H9 (cell line): ENCODE data around the gene PALD1. TPM values are rescaled to one million over a fixed set of nuclear protein-coding genes. Genes with fewer than 3 reads are reported as not detected.

Experiments used
- DNase-seq: peaks from one replicate; pipeline ENCODE4 v3.0.0-alpha.2; 2017
- H2AFZ ChIP-seq: one replicate; pipeline ENCODE4 v1.6.1; 2013; ENCODE audit warnings: mild to moderate bottlenecking, low read length, control low read depth, moderate library complexity
- H2AK5ac ChIP-seq: 2 replicates; pipeline ENCODE4 v1.6.1; 2013; ENCODE audit warnings: low read length, control low read depth, mixed read lengths; ENCODE audit not compliant: insufficient read length
- H2BK120ac ChIP-seq: one replicate; pipeline ENCODE4 v1.6.1; 2013; ENCODE audit warnings: low read depth, mild to moderate bottlenecking, low read length, control low read depth, inconsistent platforms; ENCODE audit not compliant: poor library complexity, severe bottlenecking
- H2BK12ac ChIP-seq: 2 replicates; pipeline ENCODE4 v1.6.1; 2013; ENCODE audit warnings: low read length, control low read depth, mixed read lengths, low read depth; ENCODE audit not compliant: insufficient read length
- H2BK15ac ChIP-seq: 2 replicates; pipeline ENCODE4 v1.6.1; 2013; ENCODE audit warnings: low read depth, low read length, control low read depth
- H2BK20ac ChIP-seq: one replicate; pipeline ENCODE4 v1.6.1; 2013; ENCODE audit warnings: low read depth, mild to moderate bottlenecking, low read length, control low read depth, inconsistent platforms; ENCODE audit not compliant: poor library complexity, severe bottlenecking
- H2BK5ac ChIP-seq: 2 replicates; pipeline ENCODE4 v1.6.1; 2013; ENCODE audit warnings: low read length, control low read depth, mixed read lengths; ENCODE audit not compliant: insufficient read length
- H3K14ac ChIP-seq: 2 replicates; pipeline ENCODE4 v1.6.1; 2013; ENCODE audit warnings: low read length, control low read depth; ENCODE audit not compliant: insufficient read depth
- H3K18ac ChIP-seq: 2 replicates; pipeline ENCODE4 v1.6.1; 2013; ENCODE audit warnings: low read depth, mild to moderate bottlenecking, mixed read lengths, low read length, control low read depth; ENCODE audit not compliant: insufficient read length
- H3K23ac ChIP-seq: 2 replicates; pipeline ENCODE4 v1.6.1; 2013; ENCODE audit warnings: low read length, control low read depth, mixed read lengths, low read depth; ENCODE audit not compliant: insufficient read length
- H3K23me2 ChIP-seq: 2 replicates; pipeline ENCODE4 v1.6.1; 2013; ENCODE audit warnings: low read depth, mild to moderate bottlenecking, mixed read lengths, low read length, control low read depth; ENCODE audit not compliant: insufficient read length, poor library complexity, severe bottlenecking
- H3K27ac ChIP-seq: 2 replicates; pipeline ENCODE4 v1.5.1; 2013; ENCODE audit warnings: low read length, control low read depth, mixed read lengths, low read depth; ENCODE audit not compliant: insufficient read length
- H3K27me3 ChIP-seq: 2 replicates; pipeline ENCODE4 v1.6.1; 2013; ENCODE audit warnings: low read length, control low read depth, inconsistent platforms; ENCODE audit not compliant: insufficient read depth
- H3K4ac ChIP-seq: 2 replicates; pipeline ENCODE4 v1.6.1; 2013; ENCODE audit warnings: low read depth, mild to moderate bottlenecking, control low read depth, inconsistent platforms, low read length, moderate library complexity
- H3K4me1 ChIP-seq: 2 replicates; pipeline ENCODE4 v1.6.1; 2013; ENCODE audit warnings: low read length, control low read depth, inconsistent platforms; ENCODE audit not compliant: insufficient read depth
- H3K4me2 ChIP-seq: 2 replicates; pipeline ENCODE4 v1.6.1; 2013; ENCODE audit warnings: low read length, control low read depth, mixed read lengths; ENCODE audit not compliant: insufficient read length, insufficient read depth
- H3K56ac ChIP-seq: 2 replicates; pipeline ENCODE4 v1.6.1; 2013; ENCODE audit warnings: low read depth, mild to moderate bottlenecking, mixed read lengths, low read length, control low read depth; ENCODE audit not compliant: insufficient read length
- H3K79me1 ChIP-seq: 2 replicates; pipeline ENCODE4 v1.6.1; 2013; ENCODE audit warnings: low read depth, mild to moderate bottlenecking, moderate library complexity, low read length, control low read depth, inconsistent platforms; ENCODE audit not compliant: insufficient read depth, poor library complexity, severe bottlenecking
- H3K79me2 ChIP-seq: 2 replicates; pipeline ENCODE4 v1.6.1; 2013; ENCODE audit warnings: low read length, control low read depth, inconsistent platforms; ENCODE audit not compliant: insufficient read depth
- H3K9ac ChIP-seq: 2 replicates; pipeline ENCODE4 v1.6.1; 2013; ENCODE audit warnings: low read length, control low read depth, mixed read lengths; ENCODE audit not compliant: insufficient read length; ENCODE audit errors: extremely low read depth
- H3K9me3 ChIP-seq: one replicate; pipeline ENCODE4 v1.6.1; 2013; ENCODE audit warnings: low read depth, low read length, inconsistent platforms; ENCODE audit not compliant: control insufficient read depth
- H3T11ph ChIP-seq: one replicate; pipeline ENCODE4 v1.6.1; 2013; ENCODE audit warnings: mild to moderate bottlenecking, low read length, control low read depth, inconsistent platforms
- H4K20me1 ChIP-seq: one replicate; pipeline ENCODE4 v1.6.1; 2013; ENCODE audit not compliant: control insufficient read depth, insufficient read length, insufficient read depth
- H4K5ac ChIP-seq: 2 replicates; pipeline ENCODE4 v1.6.1; 2013; ENCODE audit warnings: low read depth, mild to moderate bottlenecking, mixed read lengths, low read length, control low read depth; ENCODE audit not compliant: insufficient read length
- H4K8ac ChIP-seq: replicated peaks from 2 replicates; pipeline ENCODE4 v1.6.1; 2013; ENCODE audit warnings: low read length, control low read depth, mixed read lengths, low read depth; ENCODE audit not compliant: insufficient read length
- H4K91ac ChIP-seq: 2 replicates; pipeline ENCODE4 v1.6.1; 2013; ENCODE audit warnings: low read depth, mild to moderate bottlenecking, moderate library complexity, mixed read lengths, low read length, control low read depth; ENCODE audit not compliant: insufficient read length
- H3K27ac Mint-ChIP-seq, 3 experiments: 2 replicates in 2 of 3; 3 replicates in 1 of 3; pipeline ENCODE4 v1.8.0; 2020 to 2021; ENCODE audit warnings: mixed read lengths in 3 of 3, mild to moderate bottlenecking in 1 of 3, moderate library complexity in 1 of 3
- H3K27me3 Mint-ChIP-seq: 2 replicates; pipeline ENCODE4 v1.8.0; 2021; ENCODE audit warnings: low read depth, mild to moderate bottlenecking, moderate library complexity, mixed read lengths
- H3K36me3 Mint-ChIP-seq, 3 experiments: 2 replicates in 2 of 3; 3 replicates in 1 of 3; pipeline ENCODE4 v1.8.0; 2020 to 2021; ENCODE audit warnings: low read depth in 3 of 3, mixed read lengths in 3 of 3; ENCODE audit not compliant: insufficient read depth in 1 of 3
- H3K4me1 Mint-ChIP-seq, 2 experiments: 2 replicates each; pipeline ENCODE4 v1.8.0; 2020; ENCODE audit warnings: mixed read lengths in 2 of 2
- H3K4me3 Mint-ChIP-seq, 2 experiments: 2 replicates in 1 of 2; 3 replicates in 1 of 2; pipeline ENCODE4 v1.8.0; 2020 to 2021; ENCODE audit warnings: mild to moderate bottlenecking in 2 of 2, mixed read lengths in 2 of 2, moderate library complexity in 1 of 2
- H3K9me3 Mint-ChIP-seq, 2 experiments: 2 replicates in 1 of 2; 3 replicates in 1 of 2; pipeline ENCODE4 v1.8.0; 2020; ENCODE audit warnings: mild to moderate bottlenecking in 2 of 2, mixed read lengths in 2 of 2, moderate library complexity in 1 of 2
- WGBS: extraction: QIAGEN DNeasy Blood & Tissue Kit; methylation state at CpG from one replicate; pipeline ENCODE4 v1.1.7; 2013; ENCODE audit warnings: missing lambda C conversion rate, low lambda C conversion rate, mixed read lengths; ENCODE audit not compliant: insufficient read length; ENCODE audit errors: extremely low coverage; 5-methylcytosine and 5-hydroxymethylcytosine counted together
- total RNA-seq: library from RNA; stranded (reverse); gene quantifications from 2 replicates; pipeline ENCODE4 v1.2.1, GENCODE V29; 2021
- TF ChIP-seq, protein P1 (sequence below): fragments of 200-600 bp; sonication (generic); conservative IDR thresholded peaks from 3 replicates; pipeline ENCODE4 v1.8.0; 2021; ENCODE audit warnings: antibody characterized with exemption, mild to moderate bottlenecking

Gene PALD1
- total RNA-seq, 1 experiment from 2014 or later, result 21.1 TPM

DNA sequence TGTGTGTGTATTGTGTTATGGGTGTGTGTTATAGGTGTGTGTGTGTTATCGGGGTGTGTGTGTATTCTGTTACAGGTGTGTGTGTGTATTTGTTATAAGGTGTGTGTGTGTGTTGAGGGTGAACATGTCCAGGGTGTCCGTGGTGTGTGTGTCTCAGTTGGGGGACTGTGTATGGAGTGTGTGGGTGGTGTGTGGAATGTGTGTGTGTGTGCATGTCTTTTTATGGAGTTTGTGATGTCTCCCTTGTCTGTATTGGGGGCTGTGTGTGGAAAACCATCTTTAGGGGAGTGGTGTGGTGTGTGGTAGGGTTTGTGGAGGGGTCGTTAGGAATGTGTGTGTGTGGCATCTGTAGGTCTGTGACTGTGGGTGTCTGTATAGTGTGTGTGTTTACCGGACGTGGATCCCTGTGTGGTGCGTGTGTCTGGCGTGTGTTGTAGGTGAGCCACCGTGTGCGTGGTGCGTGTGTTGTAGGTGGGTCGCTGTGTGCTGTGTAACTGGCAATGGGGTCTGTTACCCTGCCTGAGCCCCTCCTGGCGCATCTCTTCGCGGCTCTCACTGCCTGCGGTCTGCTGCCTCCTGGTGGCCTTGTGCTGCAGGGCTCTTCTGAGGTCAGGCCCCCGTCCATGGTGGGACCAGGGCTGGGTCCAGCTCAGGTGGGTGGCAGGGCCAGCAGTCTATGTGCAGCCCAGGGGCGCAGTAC lies 61.7 kb downstream of the PALD1 start:
- no peak overlapping the region for H3K4me3 Mint-ChIP-seq
- Histone ChIP-seq H2AFZ (no peak overlapping the region), H3K79me1 (no peaks in the 10 kb centered on the region), H3K4ac (no peak overlapping the region), H3K9me3 (no peaks in the 10 kb centered on the region), H3K27me3 (no peaks in the 10 kb centered on the region), H3K4me2 (no peak overlapping the region), H3K14ac (no peak overlapping the region), H4K8ac (no peak overlapping the region), H4K20me1 (peaks cover 3% of the 10 kb centered on the region), H2BK12ac (no peak overlapping the region), H3K18ac (no peak overlapping the region), H2BK120ac (no peak overlapping the region), H2BK5ac (no peak overlapping the region), H3K79me2 (no peaks in the 10 kb centered on the region), H3K23me2 (no peaks in the 10 kb centered on the region), H2AK5ac (no peak overlapping the region), H3K23ac (no peak overlapping the region), H3K9ac (no peak overlapping the region), H2BK15ac (no peak overlapping the region), H3T11ph (no peak overlapping the region), H2BK20ac (no peak overlapping the region), H4K91ac (no peak overlapping the region), H3K56ac (no peak overlapping the region), H3K4me1 (no peaks in the 10 kb centered on the region; the same call in 1 of the 2 replicates), H3K27ac (no peak overlapping the region), H4K5ac (no peak overlapping the region)
- no peaks in the 10 kb centered on the region for H3K27me3 Mint-ChIP-seq
- 100% methylated on average over 1 of the region's 17 CpGs for WGBS
- peak; percentile 70 for DNase-seq
- H3K27ac Mint-ChIP-seq, result no peak overlapping the region
- peaks cover 0 to 23% (median 7%) of the 10 kb centered on the region in 3 experiments; a peak in 6 of 7 replicates for H3K36me3 Mint-ChIP-seq
- TF ChIP-seq, protein P1, sequence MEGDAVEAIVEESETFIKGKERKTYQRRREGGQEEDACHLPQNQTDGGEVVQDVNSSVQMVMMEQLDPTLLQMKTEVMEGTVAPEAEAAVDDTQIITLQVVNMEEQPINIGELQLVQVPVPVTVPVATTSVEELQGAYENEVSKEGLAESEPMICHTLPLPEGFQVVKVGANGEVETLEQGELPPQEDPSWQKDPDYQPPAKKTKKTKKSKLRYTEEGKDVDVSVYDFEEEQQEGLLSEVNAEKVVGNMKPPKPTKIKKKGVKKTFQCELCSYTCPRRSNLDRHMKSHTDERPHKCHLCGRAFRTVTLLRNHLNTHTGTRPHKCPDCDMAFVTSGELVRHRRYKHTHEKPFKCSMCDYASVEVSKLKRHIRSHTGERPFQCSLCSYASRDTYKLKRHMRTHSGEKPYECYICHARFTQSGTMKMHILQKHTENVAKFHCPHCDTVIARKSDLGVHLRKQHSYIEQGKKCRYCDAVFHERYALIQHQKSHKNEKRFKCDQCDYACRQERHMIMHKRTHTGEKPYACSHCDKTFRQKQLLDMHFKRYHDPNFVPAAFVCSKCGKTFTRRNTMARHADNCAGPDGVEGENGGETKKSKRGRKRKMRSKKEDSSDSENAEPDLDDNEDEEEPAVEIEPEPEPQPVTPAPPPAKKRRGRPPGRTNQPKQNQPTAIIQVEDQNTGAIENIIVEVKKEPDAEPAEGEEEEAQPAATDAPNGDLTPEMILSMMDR, result peak; percentile 87
- H3K4me1 Mint-ChIP-seq, result peaks cover 10 to 12% of the 10 kb centered on the region in 2 experiments
- no peaks in the 10 kb centered on the region for H3K9me3 Mint-ChIP-seq
